ENCODE results near the gene TBC1D17.

Gene TBC1D17

DNA sequence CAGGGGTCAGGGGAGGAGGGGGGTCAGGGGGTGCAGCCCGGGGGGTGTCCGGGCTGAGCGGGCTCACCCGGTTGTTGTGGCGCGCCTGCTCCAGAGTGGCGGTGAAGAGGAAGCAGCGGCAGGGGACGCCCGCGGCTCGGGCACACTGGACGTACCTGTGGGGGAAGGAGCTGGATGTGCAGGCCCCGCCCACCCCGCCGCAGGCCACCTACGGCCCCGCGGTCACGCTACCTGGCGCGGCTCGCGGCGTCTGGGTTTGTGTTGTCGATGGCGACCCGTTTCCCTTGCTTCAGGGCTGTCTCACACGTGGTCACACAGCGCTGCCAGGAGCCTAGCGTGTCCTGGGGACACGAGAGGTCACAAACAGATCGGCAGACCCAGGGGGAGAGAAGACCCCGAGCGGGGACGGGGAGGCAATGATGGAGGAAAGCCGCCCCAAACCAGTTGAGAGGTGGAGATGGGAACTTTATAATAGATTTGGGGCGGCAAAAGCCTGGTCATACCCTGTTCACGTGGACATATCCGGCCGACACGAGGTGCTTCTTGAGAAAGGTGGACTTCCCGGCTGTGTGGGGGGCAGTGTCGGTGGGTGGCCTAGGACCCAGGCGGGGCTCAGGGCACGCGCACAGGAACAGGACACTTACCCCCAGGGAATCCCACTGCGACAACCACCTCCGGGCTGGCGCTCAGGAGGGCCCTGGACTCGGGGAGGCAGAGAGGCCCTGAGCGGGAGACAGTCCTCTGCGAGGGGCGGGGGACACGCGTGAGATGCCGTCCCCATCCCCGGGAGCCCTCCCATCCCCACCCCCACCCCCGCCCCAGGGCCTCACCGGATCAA, 15.7 kb upstream of the TBC1D17 start:
- no peak for DNase-seq (ENCODE audit: low read depth)

DNA sequence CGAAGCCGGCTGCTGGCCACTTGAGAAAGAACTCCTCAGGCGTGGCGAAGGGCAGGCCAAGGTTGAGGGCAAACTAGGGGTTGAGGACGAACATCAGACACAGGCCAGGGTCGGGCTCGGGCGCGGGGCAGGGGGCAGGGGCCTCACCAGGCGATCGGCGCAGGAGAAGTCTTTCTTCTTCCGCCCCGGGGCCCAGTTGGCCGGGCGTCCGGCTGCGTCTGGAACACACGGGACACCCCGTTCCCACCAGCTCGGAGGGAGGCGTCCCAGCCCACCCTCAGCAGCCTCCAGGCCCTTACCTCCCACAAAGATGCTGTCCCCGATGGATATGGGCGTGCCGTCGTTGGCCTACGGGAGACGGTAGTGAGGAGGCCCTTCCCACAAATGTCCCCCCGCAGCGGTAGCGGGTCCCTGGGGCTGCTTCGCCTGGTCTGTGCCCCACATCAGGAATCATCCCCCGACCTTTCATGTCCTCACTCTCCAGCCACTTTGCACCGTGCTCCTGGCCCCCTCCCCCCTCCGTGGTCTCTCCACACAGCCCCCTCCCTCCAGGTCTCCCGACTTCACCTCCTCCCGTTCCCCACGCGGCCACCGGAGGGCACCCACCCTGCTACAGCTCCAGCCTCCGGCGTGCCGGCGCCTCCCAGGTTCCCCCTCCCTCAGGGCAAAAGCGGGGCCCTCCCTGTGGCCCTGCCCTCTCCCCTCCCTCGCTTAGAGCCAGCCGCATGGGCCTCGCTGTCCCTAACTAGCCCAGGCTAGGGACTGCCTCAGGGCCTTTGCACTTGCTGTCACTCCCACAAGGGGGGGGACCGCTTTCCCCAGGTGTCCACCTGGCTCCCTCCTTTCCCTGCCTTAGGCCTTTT, 14.9 kb upstream of the TBC1D17 start:
- DNase-seq (ENCODE audit: low read depth) = no peak

DNA sequence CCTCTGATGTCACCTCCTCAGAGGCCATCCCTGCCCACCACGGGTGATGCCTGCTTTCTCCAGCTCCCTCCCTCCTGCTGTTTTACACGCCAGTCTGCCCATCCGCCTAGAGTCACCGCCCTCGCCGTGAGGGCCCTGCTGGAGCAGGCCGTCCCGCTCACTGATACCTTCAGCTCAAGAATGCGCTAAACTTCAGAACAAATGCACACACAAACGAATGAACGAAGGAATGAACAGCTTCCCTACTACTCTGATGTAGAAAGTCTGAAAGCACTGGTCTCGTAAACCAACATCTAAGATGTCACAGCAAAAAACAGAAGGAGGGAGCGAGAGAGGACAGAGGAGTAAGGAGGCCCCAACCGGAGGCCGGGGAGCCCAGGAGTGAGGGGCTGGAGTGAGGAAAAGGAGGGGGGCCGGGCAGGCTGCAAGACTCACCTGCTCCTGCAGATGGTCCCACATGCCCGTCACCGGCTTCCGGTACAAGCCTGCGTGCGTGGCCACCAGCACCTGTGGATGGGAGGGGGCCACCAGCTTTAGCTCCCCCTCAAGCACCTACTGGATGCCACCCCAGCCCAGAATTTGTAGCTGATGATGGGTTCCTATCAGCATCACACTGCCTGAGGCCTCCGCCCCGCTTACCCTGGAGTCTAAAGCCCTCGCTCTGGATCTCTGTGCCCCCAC, 14.1 kb upstream of the TBC1D17 start:
- no peak for DNase-seq (ENCODE audit: low read depth)

DNA sequence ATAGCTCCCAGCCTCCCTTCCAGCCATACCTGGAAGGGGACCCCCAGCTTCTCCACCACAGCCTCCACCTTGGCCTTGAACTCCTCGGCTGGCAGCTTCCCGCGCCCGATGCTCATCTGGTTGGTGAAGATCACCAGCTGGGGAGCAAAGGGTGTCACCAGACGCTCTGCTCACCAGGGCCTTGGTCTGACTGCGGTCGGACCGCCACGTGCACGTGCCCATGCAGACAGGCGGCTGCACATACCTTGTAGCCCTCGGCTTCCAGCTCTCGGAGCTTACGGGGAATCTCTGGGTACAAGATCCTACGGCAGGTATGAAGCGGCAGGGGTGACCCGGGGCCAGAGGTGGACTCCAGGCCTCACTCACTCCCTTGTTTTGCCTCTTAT, 13.6 kb upstream of the TBC1D17 start:
- DNase-seq (ENCODE audit: low read depth) = no peak

DNA sequence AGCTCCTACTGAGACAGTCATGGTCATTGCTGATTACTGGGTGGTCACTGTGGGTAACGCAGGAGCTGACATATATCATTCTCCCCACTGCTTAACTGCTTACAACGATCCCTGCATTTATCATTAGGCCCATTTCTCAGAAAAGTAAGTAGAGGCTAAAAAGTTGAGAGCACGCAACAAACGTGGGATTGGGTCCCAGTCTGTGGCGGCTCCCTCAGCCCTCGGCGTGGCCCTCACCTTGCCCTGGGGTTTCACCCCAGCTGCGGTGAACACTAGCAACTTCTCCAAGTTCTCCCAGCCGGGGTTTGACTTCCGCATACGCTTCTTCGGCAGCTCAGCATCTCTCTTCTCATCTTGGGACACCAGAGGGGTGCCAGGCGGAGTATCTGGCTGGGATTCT, 12.6 kb upstream of the TBC1D17 start:
- DNase-seq (ENCODE audit: low read depth) = no peak

DNA sequence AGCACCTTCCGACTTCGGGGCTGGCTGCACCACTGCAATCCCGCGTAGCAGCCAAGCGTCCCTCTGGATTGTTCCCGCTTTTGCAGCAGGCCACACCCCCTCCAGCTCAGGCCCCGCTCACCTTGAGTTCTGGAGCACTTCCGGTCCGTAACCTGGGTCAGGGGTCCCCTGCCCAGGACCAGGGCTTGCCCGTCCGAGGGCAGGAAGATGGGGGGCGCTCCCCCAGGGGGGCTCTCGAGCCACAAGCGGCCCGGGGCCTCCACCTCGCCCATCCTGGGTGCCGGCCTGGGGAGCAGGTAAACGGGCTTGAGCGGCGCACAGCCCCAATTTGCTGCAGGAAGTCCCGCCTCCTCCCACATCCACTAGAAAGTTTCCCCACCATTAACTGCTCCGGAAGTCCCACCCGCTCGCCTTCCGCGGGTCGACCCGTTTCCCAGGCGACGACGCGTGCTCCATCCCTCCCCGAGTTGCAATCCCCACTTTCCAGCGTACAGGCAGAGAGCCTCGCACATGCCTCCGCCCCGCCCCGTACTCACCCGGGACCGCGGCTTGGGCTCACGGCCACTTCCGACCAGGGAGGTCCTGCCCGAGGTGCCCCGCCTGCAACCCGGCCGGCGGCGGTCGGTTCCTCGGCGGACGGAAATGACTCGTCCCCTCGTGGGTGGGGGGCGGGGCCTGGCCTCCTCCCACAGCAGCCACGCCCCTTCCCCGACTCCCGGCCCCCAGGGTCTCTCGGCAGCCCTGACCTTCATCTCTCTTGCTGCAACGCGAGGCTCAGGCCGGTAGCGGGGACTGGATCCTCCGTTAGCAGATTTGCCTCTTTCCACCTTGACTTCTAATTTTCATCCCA, 10.3 kb upstream of the TBC1D17 start, which contains the start of gene PNKP:
TSS of gene PNKP (minus strand) at position 644 of the 850 bp plus-strand sequence. CDS start at position 272, 372 bp downstream.
- peak; percentile 82 for DNase-seq (ENCODE audit: low read depth)

DNA sequence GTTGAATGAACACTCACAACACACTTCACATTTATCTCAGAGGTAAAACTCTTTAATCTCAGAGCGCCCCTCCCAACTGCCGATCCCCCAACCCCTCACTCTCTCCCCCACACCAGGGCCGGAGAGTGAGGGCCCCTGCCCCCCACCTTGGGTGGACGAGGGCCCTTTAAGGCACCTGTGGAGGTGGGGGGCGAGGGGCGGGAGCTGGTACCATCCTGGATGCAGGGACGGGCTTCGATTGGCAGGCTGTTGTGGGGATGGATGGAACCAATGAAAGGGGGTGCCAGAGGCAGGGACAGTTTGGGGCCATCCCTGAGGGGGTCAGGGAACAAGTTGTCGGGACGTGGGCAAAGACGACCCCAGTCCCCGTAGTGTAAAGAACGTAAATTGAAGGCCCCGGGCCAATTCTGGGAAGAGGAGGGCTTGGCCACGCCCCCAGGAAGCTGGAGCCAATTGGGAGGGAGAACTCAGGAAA, 8.5 kb upstream of the TBC1D17 start:
- DNase-seq (ENCODE audit: low read depth) = no peak

DNA sequence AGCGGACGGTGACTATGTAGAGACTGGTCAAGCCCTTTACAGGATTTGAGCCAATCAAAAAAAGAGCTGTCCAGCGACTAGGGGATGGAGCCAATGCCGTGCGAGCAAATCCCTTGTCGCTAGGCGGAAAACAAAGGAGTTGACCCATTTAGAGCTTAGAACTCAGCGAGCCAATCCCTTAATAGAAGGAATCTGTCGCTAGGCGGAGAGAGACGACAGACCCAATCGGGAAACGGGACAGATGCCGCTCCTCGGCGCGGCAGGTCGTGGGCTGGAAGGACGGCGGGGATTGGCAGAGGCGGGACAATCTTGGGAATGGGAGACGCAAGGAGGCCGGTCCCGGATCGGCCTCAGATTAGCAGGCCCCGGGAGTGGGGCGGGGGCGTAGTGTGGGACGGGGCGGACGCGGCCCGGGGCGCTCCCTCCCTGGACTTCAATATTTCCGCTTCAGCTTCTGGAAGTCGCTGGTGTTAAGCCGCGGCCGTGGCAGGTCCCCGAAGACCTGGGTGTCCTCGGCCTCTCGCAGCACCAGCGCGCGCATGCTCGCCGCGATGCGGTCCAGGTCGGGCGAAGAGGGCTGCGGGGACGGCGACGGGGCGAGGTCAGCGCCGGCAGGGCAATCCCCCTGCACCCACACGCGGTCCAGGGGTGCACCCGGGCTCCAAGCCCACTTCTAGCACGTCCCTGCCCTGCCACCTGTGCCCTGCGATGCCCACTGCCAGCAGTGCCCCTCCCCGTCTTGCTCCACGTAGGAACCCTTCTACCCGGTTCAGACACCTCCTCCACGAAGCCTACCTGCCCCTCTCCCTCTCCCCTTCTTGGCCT, 7.8 kb upstream of the TBC1D17 start:
- DNase-seq (ENCODE audit: low read depth) = peak; percentile 82

DNA sequence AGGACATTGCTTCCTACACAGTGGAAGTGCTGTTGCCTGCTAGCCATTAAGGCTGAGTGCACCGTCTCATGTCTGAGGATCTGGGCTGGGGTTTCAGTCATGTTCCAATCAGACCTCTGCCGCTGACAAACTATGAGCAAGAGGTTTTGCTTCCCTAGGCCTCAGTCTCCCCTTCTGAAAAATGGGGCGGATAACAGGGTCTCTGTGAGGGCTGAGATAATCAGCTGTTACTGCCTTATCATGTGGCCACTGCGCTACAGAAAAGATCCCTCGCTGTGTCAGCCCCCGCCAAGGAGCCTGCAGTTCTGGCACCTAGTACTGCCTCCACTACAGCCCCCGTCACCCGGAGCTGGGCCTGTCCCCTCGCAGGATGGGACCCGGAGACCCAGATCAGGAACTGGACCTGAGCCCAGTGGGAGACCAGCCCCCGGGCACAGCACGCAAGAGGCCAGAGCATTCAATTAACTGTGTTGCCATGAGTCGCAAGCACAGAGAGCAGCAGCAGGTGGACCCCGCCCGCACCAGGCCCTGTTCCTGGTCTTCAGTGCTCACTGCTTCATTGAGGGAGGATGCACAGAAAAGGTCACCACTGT, 7.1 kb upstream of the TBC1D17 start:
- no peak for DNase-seq (ENCODE audit: low read depth)

DNA sequence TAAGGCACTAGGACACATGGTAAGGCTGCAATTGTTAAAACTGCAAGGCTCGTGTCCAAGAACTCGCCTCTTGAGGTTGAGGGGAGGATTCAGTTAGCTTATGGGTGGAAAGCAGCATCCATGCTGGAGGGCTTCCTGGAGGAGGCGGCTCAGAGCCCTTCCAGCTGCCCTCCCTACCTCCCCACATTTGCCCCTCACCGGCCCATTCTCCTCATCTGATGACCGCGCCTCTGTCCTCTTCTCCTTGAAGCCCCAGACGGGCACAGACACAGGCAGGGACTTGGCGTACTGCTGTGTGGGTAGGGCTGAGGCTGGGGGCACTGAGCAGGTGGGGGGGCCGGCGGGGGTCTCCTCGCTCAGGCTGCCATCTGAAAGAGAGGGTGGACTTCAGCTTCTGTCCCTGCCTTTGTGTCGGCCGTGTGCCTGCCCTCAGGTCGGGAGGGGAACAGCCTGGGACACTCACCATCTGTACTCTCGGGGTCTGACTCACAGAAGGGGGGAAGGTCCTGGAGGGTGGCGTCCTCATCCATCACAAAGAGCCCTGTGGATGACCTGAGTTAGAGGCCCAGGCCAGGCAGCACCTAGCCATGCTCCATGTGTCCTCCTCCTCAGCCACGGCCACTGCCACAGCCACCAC, 6.0 kb upstream of the TBC1D17 start:
- DNase-seq (ENCODE audit: low read depth) = no peak

DNA sequence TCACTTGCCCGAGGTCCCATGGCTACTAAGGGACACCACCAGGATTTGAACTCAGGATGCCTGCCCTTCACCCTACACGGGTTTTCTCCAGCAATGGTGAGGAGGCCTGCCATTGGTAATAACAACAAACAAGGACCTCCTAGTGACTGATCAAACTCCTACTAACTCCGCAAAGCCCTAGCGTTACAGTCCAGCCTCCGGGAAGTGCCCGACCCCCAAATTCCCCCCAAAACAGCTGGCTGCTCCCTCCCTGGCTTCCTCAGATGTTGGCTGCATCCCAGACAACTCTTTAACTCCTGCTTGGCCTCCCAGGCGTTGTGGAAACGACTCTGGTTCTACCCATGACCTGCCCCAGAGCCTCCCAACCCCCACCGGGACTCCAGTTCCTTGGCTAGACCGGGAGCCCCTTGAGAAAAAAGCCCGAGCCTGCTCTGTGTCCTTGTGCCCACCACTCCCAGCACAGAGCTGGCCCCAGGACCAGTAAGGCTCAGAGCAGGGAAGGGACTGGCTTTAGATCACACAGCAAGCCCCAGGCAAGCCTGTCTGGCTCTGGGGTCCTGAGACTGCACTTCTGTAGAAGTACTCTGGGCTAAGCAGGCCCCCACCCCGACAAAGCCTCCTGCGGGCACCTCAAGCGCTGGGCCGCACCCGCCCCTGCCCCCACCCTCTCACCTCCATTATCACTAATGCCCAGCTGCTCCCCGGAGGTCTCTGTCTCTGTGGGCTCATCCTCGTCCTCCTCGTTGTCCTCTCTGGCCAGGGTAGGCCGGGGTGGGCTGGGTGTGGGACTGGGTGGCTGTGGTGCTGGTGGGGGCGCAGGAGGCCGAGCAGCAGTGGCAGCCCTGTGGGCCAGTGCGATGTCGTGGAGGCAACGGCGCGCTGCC, 5.0 kb upstream of the TBC1D17 start:
- no peak for DNase-seq (ENCODE audit: low read depth)

DNA sequence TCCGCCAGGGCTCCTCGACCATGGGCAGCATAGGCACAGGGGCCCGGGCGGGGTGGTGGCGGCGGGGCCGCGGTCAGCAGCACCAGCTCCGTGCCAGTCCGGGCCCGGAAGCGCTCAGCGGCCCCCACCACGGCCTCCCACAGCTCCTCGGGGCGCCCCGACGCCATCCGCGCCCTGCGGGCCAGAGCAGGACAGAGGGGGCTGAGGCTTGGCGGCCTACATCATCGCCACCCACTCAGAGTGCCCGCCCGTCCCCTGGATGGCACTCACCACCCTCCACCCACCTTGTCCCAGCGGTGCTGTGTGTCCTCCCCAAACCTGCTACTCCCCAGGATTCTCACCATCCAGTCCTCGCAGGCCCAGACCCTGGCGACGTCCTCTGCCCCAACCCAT, 4.4 kb upstream of the TBC1D17 start:
- no peak for DNase-seq (ENCODE audit: low read depth)

DNA sequence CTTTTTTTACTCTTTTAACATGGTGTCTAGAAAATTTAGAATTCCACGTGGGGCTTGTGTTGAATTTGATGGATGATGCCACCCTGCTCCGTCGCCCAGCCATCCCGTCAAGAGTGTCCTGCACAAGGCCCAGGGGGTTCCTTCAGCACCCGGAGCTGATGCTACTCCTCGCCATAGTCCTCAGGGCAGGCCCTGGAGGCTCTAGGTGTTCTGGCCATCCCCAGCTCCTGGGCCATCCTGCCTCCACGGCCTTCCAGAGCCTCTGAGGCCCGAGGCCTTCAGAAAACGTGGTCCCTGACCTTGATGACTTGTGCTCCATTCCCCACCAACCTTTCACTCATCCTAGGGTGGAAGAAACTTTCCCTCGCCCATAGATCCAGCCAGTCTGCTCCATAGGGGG, 3.7 kb upstream of the TBC1D17 start:
- no peak for DNase-seq (ENCODE audit: low read depth)

DNA sequence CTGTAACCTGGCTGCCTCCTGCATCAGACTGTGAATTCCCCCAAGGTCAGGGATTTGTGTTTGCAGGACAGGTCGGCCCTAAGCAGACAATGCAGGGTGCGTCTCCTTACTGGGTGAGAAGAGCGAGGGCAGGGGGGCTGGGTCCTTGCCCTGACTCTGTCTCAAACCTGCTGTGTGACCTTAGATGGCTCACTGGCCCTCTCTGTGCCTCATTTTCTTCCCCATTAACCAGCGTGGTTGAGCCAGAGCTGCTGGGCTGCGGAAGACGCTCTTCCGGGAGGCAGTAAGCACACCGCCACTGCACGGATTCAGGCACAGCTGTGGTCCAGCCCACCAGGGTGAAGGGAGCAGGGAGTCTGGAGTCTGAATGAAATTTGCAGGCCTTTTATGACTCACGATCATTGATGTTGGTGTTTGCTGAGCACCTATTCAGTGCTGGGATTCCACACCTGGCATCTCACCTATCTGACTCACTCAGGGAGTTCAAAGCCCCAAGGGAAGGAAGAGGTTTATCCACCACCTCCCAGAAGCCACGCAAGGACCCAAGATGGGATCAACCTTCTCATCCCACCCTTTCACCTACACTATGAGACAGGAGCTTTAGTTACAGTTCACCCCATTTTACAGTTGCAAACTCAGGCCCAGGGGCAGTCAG, 2.9 kb upstream of the TBC1D17 start:
- DNase-seq (ENCODE audit: low read depth) = no peak

DNA sequence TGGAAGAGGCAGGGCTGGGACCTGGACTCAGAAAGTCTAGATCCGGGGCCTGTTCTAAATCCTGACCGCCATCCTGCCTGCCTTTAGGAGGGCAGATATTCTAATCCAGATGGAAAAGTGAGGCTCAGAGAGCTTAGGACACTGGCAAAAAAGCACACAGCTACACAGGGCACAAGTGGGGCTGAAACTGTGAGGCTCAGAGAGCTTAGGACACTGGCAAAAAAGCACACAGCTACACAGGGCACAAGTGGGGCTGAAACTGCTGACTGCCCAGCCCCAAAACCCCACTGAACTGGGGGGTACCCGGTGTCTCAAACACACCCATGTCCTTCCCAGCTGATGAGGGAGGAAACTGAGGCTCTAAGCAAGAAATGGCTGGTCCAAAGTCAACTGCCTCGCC, 2.3 kb upstream of the TBC1D17 start:
- no peak for DNase-seq (ENCODE audit: low read depth)

DNA sequence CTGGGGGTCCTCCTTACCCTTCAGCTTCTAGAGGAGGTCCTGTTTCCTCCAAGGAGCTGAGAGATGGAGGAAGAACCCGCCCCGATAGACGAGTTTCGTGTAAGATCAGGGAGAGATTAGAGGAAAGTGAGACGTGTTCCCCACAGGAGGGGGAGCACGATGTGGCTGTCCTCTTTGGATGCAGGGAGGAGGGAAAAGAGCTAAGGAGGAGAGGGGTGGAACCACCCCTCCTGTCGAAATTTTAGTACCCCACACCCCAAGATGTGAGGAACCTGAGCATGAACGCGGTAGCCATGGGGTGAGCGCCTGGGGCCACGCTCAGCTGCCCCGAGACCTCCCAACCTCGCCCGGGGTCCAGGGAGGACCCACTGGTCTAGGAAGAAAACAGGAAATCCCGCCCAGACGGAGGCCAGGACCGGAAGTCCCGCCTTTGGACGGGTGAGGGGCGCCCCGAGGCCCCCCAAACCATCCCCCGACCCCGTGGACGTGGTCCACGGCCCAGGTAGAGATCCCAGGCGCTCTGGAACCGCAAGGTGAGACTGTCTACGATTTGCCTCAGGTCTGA, 1.6 kb upstream of the TBC1D17 start:
- peak; percentile 41 for DNase-seq (ENCODE audit: low read depth)

DNA sequence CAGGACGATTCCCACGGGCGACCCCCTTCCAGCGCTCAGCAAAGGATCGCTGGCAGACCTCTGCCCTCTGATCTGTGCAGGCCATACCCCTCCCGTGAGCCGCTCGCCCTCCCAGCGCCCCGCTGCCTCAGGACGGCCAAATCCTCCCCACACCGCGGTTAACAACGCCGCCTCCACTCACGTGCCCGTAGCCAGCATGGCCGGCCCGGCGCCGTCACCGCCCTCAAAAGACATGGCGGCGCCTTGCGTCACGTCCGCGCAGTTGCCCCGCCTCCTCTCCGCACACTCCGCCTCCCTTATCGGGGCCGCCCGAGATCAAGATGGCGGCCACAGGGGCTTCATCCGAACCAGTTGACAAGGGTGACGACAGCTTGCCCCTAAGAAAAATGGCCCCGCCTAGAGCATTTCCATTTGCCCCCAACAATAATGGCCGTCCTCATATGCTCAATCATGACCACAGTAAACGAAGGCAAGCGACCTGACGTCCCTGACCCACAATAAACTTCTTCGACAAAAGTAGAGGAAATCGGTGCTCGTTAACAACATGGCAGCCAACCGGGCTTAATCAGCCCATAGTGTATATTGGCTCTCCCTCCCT, 981 bp upstream of the TBC1D17 start:
- peak; percentile 94 for DNase-seq (ENCODE audit: low read depth)

All from stimulated activated CD8-positive, alpha-beta memory T cell treated with anti-CD3 and anti-CD28 coated beads, Interleukin-4, amount 100 ng/mL, for 24 hours (primary cell).